Astrocyte of the cerebellum (primary cell): Measurements from ENCODE around the gene OTOA.
A peak's percentile ranks its signal among the peaks of the same experiment; 100 is the strongest.
"Not testable (repeated sequence)": the region's sequence is repeated elsewhere in the genome, so short reads cannot be mapped to it uniquely, and the experiment has no call there.

Experiments used
- DNase-seq: peaks from one replicate; pipeline ENCODE4 v3.0.0-alpha.2; 2011; ENCODE audit warnings: low read depth
- H3K4me3 ChIP-seq: 2 replicates; pipeline ENCODE4 v1.5.1; 2011; ENCODE audit warnings: mild to moderate bottlenecking, low read depth, low read length, moderate library complexity
- CTCF ChIP-seq: IDR thresholded peaks from 2 replicates; pipeline ENCODE4 v1.5.1; 2012; ENCODE audit warnings: low read length, low read depth, moderate library complexity, mild to moderate bottlenecking; ENCODE audit errors: missing control alignments
- in situ Hi-C: cut with HindIII; loops from 2 replicates; pipeline ENCODE4 v1.10.0; 2017; ENCODE audit warnings: low sequenced_read_pairs

OTOA gene

GRCh38 chr16:21643785-21644184 lies 20.0 kb upstream of the OTOA start:
- TF ChIP-seq CTCF, result no peak
- H3K4me3 ChIP-seq, result no peak overlapping the region

GRCh38 chr16:21644674-21645073 lies 19.1 kb upstream of the OTOA start:
- no peak for TF ChIP-seq CTCF
- in situ Hi-C loops, result loop anchor here (5.0 kb wide), 2 partner anchors 62 to 63 kb away; no protein-coding TSS in a partner anchor
- no peak for DNase-seq
- H3K4me3 ChIP-seq, result no peak overlapping the region

More at GRCh38 chr16:21643785-21644184, 20.0 kb upstream of the OTOA start:
- in situ Hi-C loops, result no loop called here
- DNase-seq, result no peak

GRCh38 chr16:21645261-21645721 lies 18.5 kb upstream of the OTOA start:
- in situ Hi-C loops, result loop anchor here (5.0 kb wide), 2 partner anchors 62 to 63 kb away; no protein-coding TSS in a partner anchor
- TF ChIP-seq CTCF, result no peak
- DNase-seq, result peak; percentile 4
- H3K4me3 ChIP-seq, result no peak overlapping the region

- DNase-seq, result no peak
- TF ChIP-seq CTCF, result no peak
- in situ Hi-C loops, result loop anchor here (5.0 kb wide), 2 partner anchors 61 to 64 kb away; no protein-coding TSS in a partner anchor
Observed at GRCh38 chr16:21646091-21646490, 17.7 kb upstream of the OTOA start.

GRCh38 chr16:21646721-21647561 lies 16.8 kb upstream of the OTOA start:
- in situ Hi-C loops, result loop anchor here (5.0 kb wide), 2 partner anchors 60 to 65 kb away; no protein-coding TSS in a partner anchor
- DNase-seq, result no peak
- no peak for TF ChIP-seq CTCF
- H3K4me3 ChIP-seq, result no peak overlapping the region

More at GRCh38 chr16:21646091-21646490, 17.7 kb upstream of the OTOA start:
- H3K4me3 ChIP-seq, result no peak overlapping the region

- no peak for DNase-seq
- no peak for TF ChIP-seq CTCF
- H3K4me3 ChIP-seq, result no peak overlapping the region
- in situ Hi-C loops, result loop anchor here (5.0 kb wide), 2 partner anchors 60 to 65 kb away; no protein-coding TSS in a partner anchor
Observed at GRCh38 chr16:21647562-21648164, 16.1 kb upstream of the OTOA start.

GRCh38 chr16:21649826-21650406 lies 13.9 kb upstream of the OTOA start:
- not testable (repeated sequence) for DNase-seq, H3K4me3 ChIP-seq
- in situ Hi-C loops, result loop anchor here (5.0 kb wide), 2 partner anchors 57 to 68 kb away; no protein-coding TSS in a partner anchor
